Measurements from ENCODE around the gene CDH2. TPM values are rescaled to one million over a fixed set of nuclear protein-coding genes. Genes with fewer than 3 reads are reported as not detected.

Gene CDH2
- total RNA-seq, 1 experiment from 2014 or later, result 42.3 TPM

GRCh38 chr18:28074076-28074475 lies 102.9 kb downstream of the CDH2 start:
- ATAC-seq, result no peak
- H3K9me3 ChIP-seq (ENCODE audit: control insufficient read depth, insufficient read depth, low read depth, low read length), result no peaks in the 10 kb centered on the region

DNA sequence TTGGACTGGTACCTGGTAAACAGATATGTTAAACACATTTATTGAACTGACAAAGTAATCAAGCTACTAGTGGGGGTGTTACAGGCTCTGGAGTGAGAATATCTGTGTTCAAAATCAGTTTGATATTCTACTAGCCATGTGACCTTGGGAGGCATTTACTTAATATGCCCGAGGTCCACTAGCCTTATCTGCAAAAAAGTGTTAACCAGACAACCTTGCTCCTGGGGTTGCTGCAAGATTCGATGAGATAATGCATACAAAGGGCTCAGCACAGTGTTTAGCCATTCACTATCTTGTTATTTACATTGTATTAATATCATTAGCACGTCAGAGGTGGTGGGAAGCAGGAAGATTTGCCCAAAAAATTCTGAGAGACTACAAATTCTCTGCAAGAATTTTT lies 103.3 kb downstream of the CDH2 start:
- no peaks in the 10 kb centered on the region for H3K36me3 ChIP-seq (ENCODE audit: control insufficient read depth, insufficient read depth, low read length)
- H3K4me3 ChIP-seq (ENCODE audit: low read depth in 2 of 2, low read length in 2 of 2), result no peak overlapping the region
- no peak for ATAC-seq
- CTCF ChIA-PET, result no interaction called here
- H3K27me3 ChIP-seq (ENCODE audit: control insufficient read depth, insufficient read depth, low read length), result no peaks in the 10 kb centered on the region
- POLR2A ChIA-PET, result no interaction called here
- no peaks in the 10 kb centered on the region; the same call in 1 of the 2 replicates for H3K4me1 ChIP-seq (ENCODE audit: control insufficient read depth, insufficient read depth, low read length)
- H3K27ac ChIP-seq (ENCODE audit: low read length), result no peak overlapping the region
- TF ChIP-seq REST (IDR thresholded peaks at IDR 0.05; ENCODE audit: insufficient read depth in 1 of 2, low read depth in 2 of 2, low read length in 1 of 2) (no peak), SIN3A (IDR thresholded peaks at IDR 0.05; ENCODE audit: borderline replicate concordance, insufficient read depth, low read depth, low read length) (no peak), POLR2AphosphoS5 (IDR thresholded peaks at IDR 0.05; ENCODE audit: low read depth, low read length) (no peak), TCF7L2 (IDR thresholded peaks at IDR 0.05; ENCODE audit: low read depth, low read length) (no peak)
- TF ChIP-seq, protein P1, sequence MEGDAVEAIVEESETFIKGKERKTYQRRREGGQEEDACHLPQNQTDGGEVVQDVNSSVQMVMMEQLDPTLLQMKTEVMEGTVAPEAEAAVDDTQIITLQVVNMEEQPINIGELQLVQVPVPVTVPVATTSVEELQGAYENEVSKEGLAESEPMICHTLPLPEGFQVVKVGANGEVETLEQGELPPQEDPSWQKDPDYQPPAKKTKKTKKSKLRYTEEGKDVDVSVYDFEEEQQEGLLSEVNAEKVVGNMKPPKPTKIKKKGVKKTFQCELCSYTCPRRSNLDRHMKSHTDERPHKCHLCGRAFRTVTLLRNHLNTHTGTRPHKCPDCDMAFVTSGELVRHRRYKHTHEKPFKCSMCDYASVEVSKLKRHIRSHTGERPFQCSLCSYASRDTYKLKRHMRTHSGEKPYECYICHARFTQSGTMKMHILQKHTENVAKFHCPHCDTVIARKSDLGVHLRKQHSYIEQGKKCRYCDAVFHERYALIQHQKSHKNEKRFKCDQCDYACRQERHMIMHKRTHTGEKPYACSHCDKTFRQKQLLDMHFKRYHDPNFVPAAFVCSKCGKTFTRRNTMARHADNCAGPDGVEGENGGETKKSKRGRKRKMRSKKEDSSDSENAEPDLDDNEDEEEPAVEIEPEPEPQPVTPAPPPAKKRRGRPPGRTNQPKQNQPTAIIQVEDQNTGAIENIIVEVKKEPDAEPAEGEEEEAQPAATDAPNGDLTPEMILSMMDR (IDR thresholded peaks at IDR 0.05), result no peak
- DNase-seq (ENCODE audit: low read depth, low spot score), result no peak
- no TSS peak for BruUV-seq (replicated peaks)
- in situ Hi-C loops (cut with HindIII; ENCODE audit: low pct_unique_long_range_greater_than_20kb, low sequenced_read_pairs), result no loop called here
- no peaks in the 10 kb centered on the region for H3K9me3 ChIP-seq (ENCODE audit: control insufficient read depth, insufficient read depth, low read depth, low read length)
- intact Hi-C loops (cut with micrococcal nuclease; ENCODE audit: unreplicated experiment), result no loop called here

More at GRCh38 chr18:28074076-28074475, 102.9 kb downstream of the CDH2 start:
- H3K27me3 ChIP-seq (ENCODE audit: control insufficient read depth, insufficient read depth, low read length), result no peaks in the 10 kb centered on the region
- ChIA-PET CTCF (no interaction called here), POLR2A (no interaction called here)
- in situ Hi-C loops (cut with HindIII; ENCODE audit: low pct_unique_long_range_greater_than_20kb, low sequenced_read_pairs) (no loop called here), intact Hi-C loops (cut with micrococcal nuclease; ENCODE audit: unreplicated experiment) (no loop called here)
- no peaks in the 10 kb centered on the region; the same call in 1 of the 2 replicates for H3K4me1 ChIP-seq (ENCODE audit: control insufficient read depth, insufficient read depth, low read length)
- BruUV-seq (replicated peaks), result no TSS peak
- no peak overlapping the region for H3K4me3 ChIP-seq (ENCODE audit: low read depth in 2 of 2, low read length in 2 of 2)
- no peak for DNase-seq (ENCODE audit: low read depth, low spot score)
- TF ChIP-seq TCF7L2 (IDR thresholded peaks at IDR 0.05; ENCODE audit: low read depth, low read length), result no peak
- no peak for TF ChIP-seq SIN3A (IDR thresholded peaks at IDR 0.05; ENCODE audit: borderline replicate concordance, insufficient read depth, low read depth, low read length)
- TF ChIP-seq, protein P1 (IDR thresholded peaks at IDR 0.05), result no peak
- no peak for TF ChIP-seq REST (IDR thresholded peaks at IDR 0.05; ENCODE audit: insufficient read depth in 1 of 2, low read depth in 2 of 2, low read length in 1 of 2)
- no peak for TF ChIP-seq POLR2AphosphoS5 (IDR thresholded peaks at IDR 0.05; ENCODE audit: low read depth, low read length)
- H3K36me3 ChIP-seq (ENCODE audit: control insufficient read depth, insufficient read depth, low read length), result no peaks in the 10 kb centered on the region
- no peak overlapping the region for H3K27ac ChIP-seq (ENCODE audit: low read length)
